HG03457 (cell line): Measurements from ENCODE around the gene PUM2.
"Not testable (repeated sequence)": the region's sequence is repeated elsewhere in the genome, so short reads cannot be mapped to it uniquely, and the experiment has no call there.

ENCODE experiments used
- ATAC-seq: cut with Tn5 transposase; IDR thresholded peaks from one replicate; pipeline ENCODE4 v1.9.1; 2021; ENCODE audit warnings: moderate number of reproducible peaks; ENCODE audit not compliant: unreplicated experiment

The PUM2 gene

DNA sequence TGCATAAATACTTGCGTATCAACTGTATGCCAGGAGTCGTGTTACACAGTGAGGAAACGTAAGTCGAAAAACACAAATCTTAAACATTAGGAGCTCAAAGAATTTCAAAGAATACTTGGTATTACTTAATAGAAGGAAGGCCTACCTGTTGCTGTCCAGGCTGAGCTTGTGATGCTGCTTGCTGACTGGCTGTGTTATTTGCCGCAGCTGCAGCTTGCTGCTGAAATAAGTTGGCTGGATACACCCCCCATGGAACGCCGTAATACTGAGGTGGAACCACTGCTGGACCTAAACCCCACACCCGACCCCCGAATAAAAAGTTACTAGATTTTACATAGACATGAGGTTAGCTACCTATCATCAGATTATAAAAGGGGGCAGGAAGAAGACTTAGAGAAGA lies 56.4 kb downstream of the PUM2 start:
- ATAC-seq: no peak

DNA sequence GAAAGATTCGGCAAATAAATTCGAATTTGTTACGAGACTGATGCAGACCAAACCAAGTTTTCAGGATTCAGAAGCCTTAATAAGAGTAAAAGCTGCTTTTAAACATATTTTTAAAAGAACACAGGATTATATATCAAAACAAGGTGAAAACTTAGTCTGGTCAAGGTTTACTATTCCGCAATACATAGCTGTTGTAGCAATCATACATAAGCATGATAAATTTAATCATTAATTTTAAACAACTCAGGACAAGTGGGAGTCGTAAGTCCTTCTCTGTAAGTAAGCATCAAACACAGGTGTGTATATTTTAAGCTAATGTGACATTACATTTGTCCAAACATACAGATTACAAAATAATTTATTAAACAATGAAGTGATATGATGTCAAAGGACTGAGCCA lies 57.7 kb downstream of the PUM2 start:
- ATAC-seq: no peak

DNA sequence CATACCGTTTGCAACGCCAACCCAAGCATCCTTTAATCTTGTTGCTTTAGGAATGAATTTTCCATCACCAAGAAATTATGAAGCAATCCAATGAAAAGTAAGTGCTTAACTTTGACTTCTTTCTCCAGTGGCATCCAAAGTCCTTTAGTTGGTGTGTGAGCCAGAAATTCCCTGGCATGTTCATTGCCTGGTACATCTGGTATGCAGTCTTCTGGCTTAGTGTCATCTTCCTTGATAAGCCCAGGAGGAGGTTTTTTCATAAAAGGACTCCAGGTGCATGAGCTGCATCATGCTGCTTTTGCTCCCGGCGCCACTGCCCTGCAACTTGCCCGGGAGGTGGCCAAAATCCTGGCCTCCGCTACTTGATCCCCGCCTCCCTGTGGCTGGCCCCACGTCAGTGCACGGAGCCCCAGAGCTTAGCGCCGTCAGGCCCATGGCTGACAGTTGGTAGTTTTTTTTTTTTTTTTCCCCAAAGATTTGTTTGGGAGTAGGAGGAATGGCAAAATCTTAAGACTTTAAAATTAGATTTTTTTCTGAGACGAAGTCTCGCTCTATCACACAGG lies 58.7 kb downstream of the PUM2 start:
- no peak for ATAC-seq

DNA sequence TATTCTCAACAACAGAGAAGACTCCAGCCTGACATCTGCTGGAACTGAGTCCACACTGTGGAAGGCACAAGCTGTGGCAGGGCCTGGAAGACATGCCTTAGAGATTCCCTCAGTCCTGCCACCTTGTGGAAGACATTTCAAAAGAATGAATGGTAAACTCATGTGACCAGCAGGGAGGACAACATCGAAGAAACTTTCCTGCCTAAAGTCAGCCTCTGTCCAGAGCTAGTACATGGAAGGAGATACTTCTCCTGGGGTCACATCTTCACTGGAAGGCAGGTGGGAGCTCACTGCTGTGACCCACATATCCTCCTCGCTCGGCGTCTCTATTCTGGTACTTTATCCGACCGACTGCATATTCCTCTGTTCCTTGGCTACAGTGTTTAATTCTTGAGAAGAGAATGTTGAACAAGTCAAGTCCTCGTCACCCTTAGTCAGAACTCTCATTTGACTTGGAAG lies 59.5 kb downstream of the PUM2 start:
- ATAC-seq: peak; percentile 74

DNA sequence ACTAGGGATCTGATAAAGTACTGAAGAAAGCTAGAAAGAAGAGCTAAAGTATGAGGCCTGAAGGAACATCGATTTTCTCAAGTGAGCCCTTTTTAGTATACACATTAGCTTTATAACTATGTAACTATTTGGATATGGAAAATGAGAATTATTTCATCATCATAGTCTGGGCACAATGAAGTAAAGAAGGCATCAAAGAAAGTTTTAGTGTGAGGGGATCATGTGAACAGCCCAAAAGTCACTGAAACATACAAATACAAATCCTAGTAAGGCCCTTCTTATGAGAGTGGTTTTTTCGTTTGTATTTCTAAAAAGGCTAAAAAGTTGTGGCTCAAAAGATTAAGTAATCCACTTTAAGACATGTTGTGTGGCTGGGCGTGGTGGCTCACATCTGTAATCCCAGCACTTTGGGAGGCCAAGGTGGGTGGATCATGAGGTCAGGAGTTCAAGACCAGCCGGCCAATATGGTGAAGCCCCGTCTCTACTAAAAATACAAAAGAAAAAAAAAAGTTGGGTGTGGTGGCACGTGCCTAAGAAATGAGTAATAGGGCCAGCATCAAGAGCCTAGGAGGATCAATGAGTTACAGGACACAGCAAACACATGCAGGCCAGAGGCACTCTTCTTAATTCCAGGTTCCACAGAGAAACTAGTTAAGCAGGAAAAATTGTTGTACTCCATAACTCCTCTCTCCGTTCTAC lies 61.9 kb downstream of the PUM2 start:
- no peak for ATAC-seq

DNA sequence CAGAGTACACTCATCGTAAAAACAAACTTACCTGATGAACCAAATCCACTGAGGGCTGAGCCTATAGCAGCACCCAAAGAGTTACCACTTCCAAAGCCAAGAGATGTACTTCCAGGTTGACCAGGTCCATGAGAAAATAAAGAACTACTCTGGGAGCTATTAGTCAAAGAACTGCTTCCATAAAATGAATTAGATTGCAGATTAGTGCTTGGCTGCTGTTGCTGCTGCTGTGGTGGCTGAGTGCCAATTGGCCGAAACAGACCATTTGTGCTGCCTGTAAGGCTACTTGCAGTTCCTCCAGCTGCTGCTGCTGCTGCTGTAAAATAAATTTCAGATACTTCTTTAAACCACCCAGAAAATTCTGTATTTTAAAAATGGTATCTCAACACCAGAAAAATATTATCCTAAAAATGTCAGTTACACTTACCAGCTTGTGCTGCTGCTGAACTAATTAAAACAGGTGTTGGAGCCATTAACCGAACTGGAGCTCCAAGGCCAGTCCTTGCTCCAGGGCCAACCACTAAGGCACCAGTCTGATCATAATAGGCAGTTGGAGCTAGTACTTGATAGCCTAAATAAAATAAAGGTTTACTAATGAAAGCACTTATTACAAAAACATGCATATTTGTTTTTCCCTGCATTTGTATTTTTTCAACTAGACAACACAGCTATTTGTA lies 67.6 kb downstream of the PUM2 start:
- ATAC-seq: no peak

DNA sequence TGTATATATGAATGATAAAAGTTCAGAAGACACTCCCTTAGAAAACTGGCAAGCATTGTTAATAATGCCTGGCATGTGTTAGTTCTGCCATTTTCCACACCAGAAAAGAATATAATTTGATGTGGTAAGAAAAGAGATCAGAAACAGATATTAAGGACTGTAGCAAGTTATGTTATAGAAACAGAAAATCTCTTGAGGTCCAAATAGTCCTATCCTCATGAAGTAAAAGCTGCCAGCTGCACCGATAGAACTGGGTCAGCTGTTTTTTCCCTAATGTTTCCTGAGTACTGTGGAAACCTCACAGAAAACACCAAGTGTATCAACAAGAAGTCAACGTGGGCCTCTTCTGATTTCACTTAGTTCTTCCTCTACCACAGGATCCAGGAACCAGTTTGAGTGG lies 68.8 kb downstream of the PUM2 start:
- ATAC-seq: no peak

DNA sequence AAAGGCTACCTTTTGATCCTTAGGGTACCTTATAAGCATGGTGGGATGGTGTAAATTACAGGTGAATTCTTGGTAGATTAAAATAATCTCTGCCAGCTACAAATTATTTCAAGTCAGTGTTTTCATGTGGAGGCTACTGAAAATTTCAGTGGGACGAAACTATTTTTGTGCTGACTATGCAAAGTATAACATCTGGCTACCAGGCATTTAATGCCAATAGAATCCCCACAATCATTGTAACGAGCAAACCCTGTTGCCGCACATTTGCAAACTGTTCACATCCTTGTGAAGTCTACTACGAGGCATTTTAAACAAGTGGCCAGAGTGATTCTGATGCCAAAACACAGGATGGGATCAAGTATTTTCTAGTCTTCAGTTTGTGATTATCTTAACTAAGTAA lies 77.6 kb downstream of the PUM2 start:
- no peak for ATAC-seq

DNA sequence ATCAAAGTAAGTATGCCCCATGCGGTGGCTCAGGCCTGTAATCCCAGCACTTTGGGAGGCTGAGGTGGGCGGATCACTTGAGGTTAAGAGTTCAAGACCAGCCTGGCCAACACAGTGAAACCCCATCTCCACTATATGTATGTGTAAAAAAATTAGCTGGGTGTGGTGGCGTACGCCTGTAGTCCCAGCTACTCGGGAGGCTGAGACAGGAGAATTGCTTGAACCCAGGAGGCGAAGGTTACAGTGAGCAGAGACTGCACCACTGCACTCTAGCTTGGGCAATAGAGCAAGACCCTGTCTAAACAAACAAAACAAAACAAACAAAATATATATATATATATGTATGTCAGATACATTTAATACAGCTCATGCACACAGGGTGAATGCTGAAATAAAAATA lies 82.3 kb downstream of the PUM2 start:
- ATAC-seq: not testable (repeated sequence)

DNA sequence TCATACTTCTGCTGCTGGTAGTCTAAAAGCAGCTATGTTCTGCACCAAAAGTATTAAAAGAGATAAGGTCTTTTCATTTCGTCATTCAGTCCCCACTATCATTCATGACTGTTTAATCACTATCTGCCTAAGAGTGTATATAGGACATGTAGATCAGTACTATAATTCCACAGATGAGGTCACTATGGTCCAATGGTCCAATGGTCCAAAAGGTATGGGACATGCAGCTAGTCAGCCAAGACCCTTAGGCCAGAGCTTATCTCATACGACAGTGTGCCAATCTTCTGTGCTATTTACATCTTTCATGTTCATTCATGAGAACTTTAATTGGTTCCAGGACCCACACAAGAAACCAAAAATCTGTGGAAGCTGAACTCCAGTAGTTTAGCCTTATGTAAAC lies 83.1 kb downstream of the PUM2 start:
- ATAC-seq: no peak

DNA sequence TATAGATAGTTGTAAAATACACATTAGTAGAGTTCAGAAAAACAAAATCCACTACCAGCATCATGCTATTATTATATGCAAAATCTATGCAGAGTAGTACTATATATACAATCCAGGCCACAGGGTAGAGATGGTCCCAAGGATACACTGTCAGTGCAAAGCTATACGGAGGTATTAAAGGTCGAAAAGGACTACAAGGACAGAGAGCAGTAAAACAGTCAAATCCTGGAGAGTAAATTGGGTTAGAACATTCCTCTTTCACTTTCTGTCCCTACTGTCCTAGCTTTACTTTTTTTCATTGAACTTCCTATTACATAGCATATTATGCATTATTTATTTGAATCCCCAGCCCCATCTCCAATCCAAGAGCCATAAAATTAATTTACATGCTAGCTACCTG lies 86.0 kb downstream of the PUM2 start:
- no peak for ATAC-seq

DNA sequence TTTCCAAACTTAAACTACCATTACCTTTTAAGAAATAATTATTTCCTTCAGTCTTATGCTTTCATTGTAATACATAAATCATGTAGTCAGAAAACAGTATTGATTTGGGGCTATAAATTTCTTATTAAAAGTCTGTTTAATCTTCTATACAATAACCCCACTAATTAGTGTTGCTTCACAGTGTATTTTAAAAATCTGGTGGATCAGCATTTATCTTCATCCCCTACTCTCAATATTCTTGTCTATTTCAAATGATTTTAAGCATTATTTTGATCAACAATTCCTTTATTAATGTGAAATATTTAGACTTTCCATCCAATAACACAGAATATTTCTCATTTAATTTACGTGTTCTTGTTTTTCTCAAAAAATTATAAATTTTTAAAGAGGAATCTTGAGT lies 93.2 kb downstream of the PUM2 start:
- ATAC-seq: no peak

DNA sequence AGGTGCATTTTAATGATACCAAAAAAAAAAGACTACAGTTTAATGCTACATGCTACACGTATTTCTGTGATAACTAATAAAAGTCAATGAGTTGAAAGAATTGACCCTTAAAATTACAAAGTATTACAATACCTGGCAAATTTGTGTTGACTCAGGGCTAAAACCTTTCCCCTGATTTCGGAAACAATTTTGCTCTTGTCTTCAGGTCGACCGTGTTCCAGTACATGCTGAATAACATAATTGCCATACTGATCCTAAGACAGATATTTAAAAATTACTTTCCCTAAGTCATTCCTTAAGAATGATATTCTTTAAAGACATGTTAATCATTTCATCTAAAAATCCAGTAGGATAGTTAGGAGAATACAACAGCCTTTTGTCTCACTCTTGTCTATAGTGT lies 95.9 kb downstream of the PUM2 start:
- ATAC-seq: no peak

DNA sequence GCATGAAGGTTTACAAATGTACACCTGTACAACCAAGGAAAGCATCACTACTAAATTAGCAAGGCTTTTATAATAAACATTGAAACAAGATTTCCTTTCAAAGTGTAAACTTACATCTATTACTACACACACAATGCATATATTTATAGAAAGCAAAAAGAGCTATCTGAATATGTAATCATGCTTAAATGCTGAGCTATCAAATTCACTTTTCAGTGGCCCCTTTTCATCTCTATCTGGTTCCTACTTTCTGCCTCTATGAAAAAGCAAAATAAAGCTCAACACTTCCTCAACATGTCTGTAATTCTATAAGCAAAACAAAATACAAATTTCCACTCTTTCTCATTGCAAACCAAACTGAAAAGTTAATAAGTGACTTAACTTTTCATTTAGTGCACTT lies 100.2 kb downstream of the PUM2 start:
- no peak for ATAC-seq

DNA sequence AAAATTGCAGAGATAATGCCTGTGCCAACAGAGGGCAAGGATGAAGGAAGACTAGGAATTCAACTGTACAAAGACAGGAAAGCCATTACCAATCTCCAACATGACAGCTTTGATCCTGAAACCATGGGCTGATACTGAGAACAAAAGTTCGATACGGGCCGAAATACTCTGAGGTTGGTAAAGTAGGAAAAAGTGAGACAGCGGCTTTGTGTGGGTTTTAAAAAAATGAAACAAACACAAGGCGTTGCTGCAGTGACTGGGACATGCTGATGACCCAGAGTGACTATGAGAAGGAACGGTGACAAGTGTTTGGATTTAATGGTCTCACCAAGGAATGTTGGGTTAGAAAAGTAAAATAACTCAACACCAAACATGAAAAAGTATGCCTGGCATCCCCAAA lies 101.5 kb downstream of the PUM2 start:
- no peak for ATAC-seq

DNA sequence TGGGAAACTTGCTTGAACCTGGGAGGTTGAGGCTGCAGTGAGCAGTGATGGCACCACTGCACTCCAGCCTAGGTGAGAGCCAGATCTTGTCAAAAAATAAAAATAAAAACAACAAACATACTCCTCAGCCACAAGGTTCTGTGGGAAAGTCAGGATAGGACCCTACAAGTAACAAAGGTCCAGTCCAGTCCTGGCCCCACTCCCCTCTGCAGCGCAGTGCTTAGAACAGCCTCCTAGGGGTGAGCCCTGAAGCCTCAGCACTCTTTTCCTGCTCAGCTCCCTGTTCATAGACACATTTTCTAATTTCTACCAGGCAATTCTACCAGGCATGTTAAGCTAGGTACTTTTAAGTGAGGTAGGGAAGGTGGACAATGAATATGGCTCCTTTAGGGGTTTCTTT lies 103.6 kb downstream of the PUM2 start:
- no peak for ATAC-seq

DNA sequence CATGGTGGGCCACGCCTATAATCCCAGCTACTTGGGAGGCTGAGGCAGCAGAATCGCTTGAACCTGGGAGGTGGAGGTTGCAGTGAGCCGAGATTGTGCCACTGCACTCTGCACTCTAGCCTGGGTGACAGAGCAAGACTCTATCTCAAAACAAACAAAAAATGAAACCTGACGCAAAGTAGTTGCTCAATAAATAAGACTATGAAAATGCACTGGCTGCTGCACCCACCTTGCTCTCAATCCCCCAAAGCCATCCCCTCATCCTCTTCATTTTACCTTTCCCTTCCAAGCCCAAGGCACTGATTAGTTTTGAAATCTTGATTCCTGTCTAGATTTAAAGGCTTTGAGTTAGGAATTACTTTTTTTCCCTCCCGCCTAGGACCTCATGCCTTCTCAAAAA lies 107.0 kb downstream of the PUM2 start:
- ATAC-seq: not testable (repeated sequence)

DNA sequence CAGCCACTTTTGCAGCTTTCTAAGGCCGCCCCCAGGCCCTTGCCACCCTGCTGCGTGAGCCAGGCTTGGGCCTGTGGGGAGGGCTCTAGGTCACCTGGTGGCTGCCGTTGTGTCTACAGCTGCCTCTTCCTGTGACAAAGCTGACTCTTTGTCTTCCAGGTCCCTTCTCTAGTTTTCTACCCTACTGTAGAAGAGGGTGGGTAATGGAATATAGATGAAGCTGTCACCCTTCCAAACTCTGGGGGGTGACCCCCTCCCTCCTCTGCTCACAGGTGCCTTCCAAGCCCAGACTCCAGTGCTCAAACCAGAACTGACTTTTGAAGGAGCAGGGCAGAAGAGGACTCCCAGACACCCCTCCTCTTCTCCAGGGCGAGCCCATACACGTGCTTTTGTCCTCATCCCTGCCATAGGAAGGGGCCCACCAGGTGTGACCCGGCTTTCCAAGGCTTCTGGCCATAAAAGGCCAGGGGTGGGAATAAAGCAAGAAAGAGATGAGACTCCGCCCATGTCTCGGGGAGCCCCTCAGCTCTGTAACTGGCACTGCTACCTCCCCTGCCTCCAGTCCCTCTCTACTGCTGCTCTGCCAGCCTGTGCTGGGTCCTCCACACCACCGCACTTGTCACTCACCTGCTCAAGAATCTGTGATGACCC lies 107.8 kb downstream of the PUM2 start:
- ATAC-seq: no peak

DNA sequence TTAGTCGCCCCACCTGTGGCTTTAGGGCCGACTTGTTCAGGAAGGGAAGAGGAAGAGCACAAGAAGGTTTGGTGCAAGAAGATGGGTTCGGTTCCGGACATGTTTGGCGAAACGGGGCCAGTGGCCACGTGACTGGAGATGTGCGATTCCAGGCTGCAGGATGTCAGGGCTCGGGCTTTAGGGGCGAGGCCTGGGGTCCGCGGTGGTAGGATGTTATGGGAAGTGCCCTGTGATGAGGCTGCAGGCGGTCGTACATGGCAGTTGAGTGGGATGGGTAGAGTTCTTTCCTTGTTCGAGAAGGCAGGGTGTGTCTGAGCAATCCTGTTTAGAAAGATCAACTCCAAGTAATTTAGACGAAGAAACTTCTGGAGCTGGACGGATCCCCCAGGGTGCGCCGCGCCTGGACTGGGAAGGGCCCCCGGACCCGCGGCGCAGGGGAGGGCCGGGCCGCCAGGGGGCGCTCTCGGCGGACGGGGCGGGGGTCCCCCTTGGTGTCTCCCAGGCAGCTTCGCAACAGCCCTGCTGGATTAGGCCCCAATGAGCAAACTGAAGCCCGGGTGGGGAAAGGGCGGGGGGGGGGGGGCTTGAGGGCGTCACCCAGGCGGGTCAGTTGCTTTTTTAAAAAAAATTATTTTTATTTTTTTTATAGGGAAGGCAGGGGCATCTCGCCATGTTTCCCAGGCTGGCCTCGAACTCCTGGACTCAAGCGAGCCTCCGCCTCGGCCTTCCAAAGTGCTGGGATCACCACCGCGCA lies 108.5 kb downstream of the PUM2 start:
- ATAC-seq: no peak

DNA sequence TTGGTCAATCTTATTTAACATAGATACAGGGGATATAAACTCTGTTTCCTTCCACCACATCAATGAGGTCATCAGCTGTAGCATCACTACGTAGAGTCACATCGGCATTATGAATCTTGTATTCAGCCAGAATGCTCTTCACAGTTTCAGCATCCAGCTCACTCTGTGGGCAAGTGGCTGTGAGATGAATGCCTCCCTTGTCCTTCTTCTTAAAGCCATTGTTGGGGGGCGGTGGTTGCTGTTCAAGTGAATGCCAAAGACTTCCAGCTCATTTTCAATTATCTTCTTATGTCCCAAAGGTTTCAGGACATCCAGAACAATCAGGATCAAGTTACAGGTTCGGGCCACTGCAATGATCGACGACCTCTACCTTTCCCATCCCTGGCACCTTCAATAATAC lies 110.4 kb downstream of the PUM2 start:
- not testable (repeated sequence) for ATAC-seq

DNA sequence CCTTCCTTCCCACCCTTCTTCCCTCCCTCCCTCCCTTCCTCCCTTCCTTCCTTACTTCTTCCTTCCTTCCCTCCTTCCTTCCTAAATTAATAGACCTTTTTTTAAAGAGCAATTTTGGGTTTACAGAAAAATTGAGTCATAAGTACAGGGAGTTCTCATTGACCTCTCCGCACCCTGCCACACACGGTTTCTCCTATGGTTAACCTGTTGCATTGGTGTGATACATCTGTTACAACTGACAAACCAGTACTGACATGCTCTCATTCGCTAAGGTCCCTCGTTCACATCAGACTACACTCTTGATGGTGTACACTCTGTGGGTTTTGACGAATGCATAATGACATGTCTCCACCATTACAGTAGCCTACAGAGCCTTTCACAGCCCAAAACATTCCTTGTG lies 114.1 kb downstream of the PUM2 start:
- no peak for ATAC-seq
